Stimulated activated CD4-positive, alpha-beta T cell treated with anti-CD3 and anti-CD28 coated beads, Interleukin-15, amount 100 ng/mL, for 48 hours (primary cell): ENCODE measurements around the gene HDHD5.

Experiments
- DNase-seq, 2 donors: peaks; one replicate each; pipeline ENCODE4 v3.0.0-alpha.2; 2020; ENCODE audit warnings: low read depth in 2 of 2

The HDHD5 gene

GRCh38 chr22:17120281-17120680 lies 38.8 kb downstream of the HDHD5 start:
- peak in 1 of 2 donors; percentile 44 for DNase-seq

- DNase-seq: no peak
These were observed 39.4 kb downstream of the HDHD5 start for GRCh38 chr22:17119481-17120202.

GRCh38 chr22:17118342-17118741 lies 40.7 kb downstream of the HDHD5 start:
- DNase-seq: no peak

GRCh38 chr22:17117890-17118289 lies 41.2 kb downstream of the HDHD5 start:
- DNase-seq: no peak

GRCh38 chr22:17117400-17117799 lies 41.7 kb downstream of the HDHD5 start:
- no peak for DNase-seq

GRCh38 chr22:17116572-17117330 lies 42.3 kb downstream of the HDHD5 start:
- DNase-seq: no peak

GRCh38 chr22:17115945-17116565 lies 43.0 kb downstream of the HDHD5 start:
- DNase-seq: no peak

GRCh38 chr22:17115236-17115635 lies 43.8 kb downstream of the HDHD5 start:
- DNase-seq: no peak

GRCh38 chr22:17114898-17115235 lies 44.2 kb downstream of the HDHD5 start:
- no peak for DNase-seq

- no peak for DNase-seq
These were observed 44.7 kb downstream of the HDHD5 start for GRCh38 chr22:17114173-17114897.

GRCh38 chr22:17113600-17113999 lies 45.5 kb downstream of the HDHD5 start:
- no peak for DNase-seq

- no peak for DNase-seq
These were observed 46.5 kb downstream of the HDHD5 start for GRCh38 chr22:17112491-17113042.

- no peak for DNase-seq
These were observed 48.1 kb downstream of the HDHD5 start for GRCh38 chr22:17110791-17111550.

- no peak for DNase-seq
These were observed 49.1 kb downstream of the HDHD5 start for GRCh38 chr22:17109976-17110375.

GRCh38 chr22:17109113-17109865 lies 49.8 kb downstream of the HDHD5 start:
- DNase-seq: no peak

GRCh38 chr22:17108256-17109112 lies 50.6 kb downstream of the HDHD5 start:
- DNase-seq: no peak

GRCh38 chr22:17107547-17107810 lies 51.6 kb downstream of the HDHD5 start:
- DNase-seq: no peak

GRCh38 chr22:17106785-17107546 lies 52.1 kb downstream of the HDHD5 start:
- DNase-seq: peak in 1 of 2 donors; percentile 21
